Pancreas (tissue), 10 donors: ENCODE measurements around the gene SESN1. TPM values are rescaled to one million over a fixed set of nuclear protein-coding genes. Genes with fewer than 3 reads are reported as not detected.
"Not testable (repeated sequence)": the region's sequence is repeated elsewhere in the genome, so short reads cannot be mapped to it uniquely, and the experiment has no call there.

Source experiments
- ATAC-seq, 4 donors: fragments of 200-7000 bp; cut with Tn5 transposase; one replicate each; pipeline versions ENCODE4 v1.8.0 to v1.9.1; 2020; ENCODE audit warnings: mild to moderate bottlenecking in 4 of 4, moderate library complexity in 4 of 4
- DNase-seq, 6 donors: peaks; one replicate each; pipeline ENCODE4 v3.0.0-alpha.2; 2020
- FAIRE-seq: peaks from 2 replicates; lab custom pipeline; 2012; peaks lifted over from hg19 to GRCh38; lab: Jason Lieb, UNC
- H3K27ac ChIP-seq, 4 donors: fragments of 200-600 bp; sonication (generic); 1 replicate in 3 of 4; 2 replicates in 1 of 4; pipeline versions ENCODE4 v1.5.0 to v1.8.0; 2020
- H3K27me3 ChIP-seq, 4 donors: fragments of 200-600 bp; one replicate each; pipeline ENCODE4 v1.8.0; 2021
- H3K36me3 ChIP-seq, 3 donors: fragments of 200-600 bp; sonication (generic) in 1 of 3; one replicate each; pipeline versions ENCODE4 v1.5.0 to v1.8.0; 2020 to 2021
- H3K4me1 ChIP-seq, 3 donors: fragments of 200-600 bp; one replicate each; pipeline ENCODE4 v1.8.0; 2021
- H3K4me3 ChIP-seq, 4 donors: fragments of 200-600 bp; sonication (generic) in 2 of 4; one replicate each; pipeline versions ENCODE4 v1.5.0 to v1.8.0; 2020 to 2021
- H3K9me3 ChIP-seq, 4 donors: fragments of 200-600 bp; one replicate each; pipeline ENCODE4 v1.8.0; 2021
- WGBS, 2 donors: extraction: QIAGEN DNeasy Blood & Tissue Kit; methylation state at CpG; one replicate each; pipeline ENCODE4 v1.1.7; 2013; 5-methylcytosine and 5-hydroxymethylcytosine counted together
- intact Hi-C, 3 donors: fragments of 100-400 bp; cut with DNase I; formaldehyde crosslinking; loops; one replicate each; pipeline versions ENCODE4 v1.11.1 to v1.14.2; 2022
- polyA plus RNA-seq, 2 donors: library from polyadenylated mRNA; stranded (reverse); fragments of 200-250 nt; gene quantifications; one replicate each; pipeline ENCODE4 v1.2.3, GENCODE V29; 2013
- total RNA-seq, 6 donors: library from RNA; stranded (reverse); fragmentation: NEBNext Ultra II Directional in 4 of 6; extraction: Animal tissue kit (Norgen Biotek cat#: 25700) in 4 of 6; gene quantifications; one replicate each; pipeline versions ENCODE4 v1.2.1 to v1.2.4, GENCODE V29; 2021 to 2023
- TF ChIP-seq, protein P1 (sequence below), 4 donors: fragments of 200-600 bp; sonication (generic) in 3 of 4; IDR thresholded peaks; one replicate each; pipeline versions ENCODE4 v1.5.0 to v1.8.0; 2021; ENCODE audit warnings: antibody characterized with exemption in 4 of 4
- donor health status: healthy with polysubstance abuse.
- donor health status: DM: no; HTN: no; CAD: no; lungs with moderate emphysema.
- donor health status: DM: no; HTN: no; CAD: no.
- donor health status: control.
- donor health status: control.
- donor health status: Bipolar disorder and iron deficiency.
- donor health status: DM: yes; HTN: yes; CAD: no.
- donor health status: DM: no; HTN: no; CAD: no.
- donor health status: DM: no; HTN: no; CAD: no.
- donor health status: DM: yes; HTN: yes; CAD: no.

SESN1 gene
- total RNA-seq (10 to 100 TPM in 5 of 6 donors, 1 to 10 TPM in 1; 8.5 to 22.4 (median 15.6) TPM), polyA plus RNA-seq (10 to 100 TPM; 16.0 to 19.2 TPM)

DNA sequence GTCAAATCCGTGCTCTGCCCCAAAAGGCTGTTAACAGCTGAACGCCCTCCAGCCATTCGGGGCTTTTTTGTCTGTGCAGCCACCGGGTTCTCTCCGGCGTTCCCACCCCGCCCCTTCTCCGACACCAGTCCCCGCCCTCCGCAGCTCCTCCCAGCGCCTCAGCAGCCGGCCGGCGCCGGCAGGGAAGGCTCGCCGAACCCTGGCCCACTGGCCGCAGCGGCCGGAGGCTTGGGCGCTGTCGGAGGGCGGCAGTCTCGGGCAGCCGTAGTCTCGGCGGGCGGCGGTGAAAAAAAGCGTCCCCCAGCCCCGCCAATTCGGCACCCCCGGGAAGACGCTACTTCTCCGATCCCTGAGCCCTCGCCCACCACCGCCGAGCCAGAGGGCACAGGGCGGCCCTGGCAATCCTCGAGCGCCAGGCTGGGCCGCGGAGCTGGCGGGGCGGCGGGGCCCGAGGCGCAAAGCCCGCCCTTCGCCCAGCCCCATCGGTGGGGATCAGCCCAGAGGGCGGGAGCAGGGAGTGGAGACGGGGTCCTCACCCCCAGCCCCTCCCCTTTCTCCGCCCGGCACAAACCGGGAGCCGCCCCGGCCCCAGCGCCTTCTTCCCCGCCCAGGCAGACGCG is at the start of gene SESN1:
Gene SESN1 (minus strand): TSS at position 431 of the 620 bp plus-strand sequence. CDS start 773 bp downstream, outside the sequence.
- WGBS, 2 donors: 0 to 1% methylated on average over 46 to 62 of the region's 62 CpGs
- Histone ChIP-seq H3K4me3 (peak within 1 kb of the TSS; percentile 46 to 69 (median 66)), H3K27me3 (no peaks in the 10 kb centered on the region), H3K4me1 (peaks cover 0 to 18% (median 16%) of the 10 kb centered on the region in 3 donors), H3K9me3 (no peaks in the 10 kb centered on the region), H3K36me3 (no peaks in the 10 kb centered on the region), H3K27ac (peak within 1 kb of the TSS; percentile 91 to 97 (median 95))
- FAIRE-seq: no peak
- peak; percentile 87 to 95 (median 92) for DNase-seq
- ATAC-seq: peak; percentile 79 to 88 (median 84)
- intact Hi-C loops: no loop called here
- TF ChIP-seq, protein P1, sequence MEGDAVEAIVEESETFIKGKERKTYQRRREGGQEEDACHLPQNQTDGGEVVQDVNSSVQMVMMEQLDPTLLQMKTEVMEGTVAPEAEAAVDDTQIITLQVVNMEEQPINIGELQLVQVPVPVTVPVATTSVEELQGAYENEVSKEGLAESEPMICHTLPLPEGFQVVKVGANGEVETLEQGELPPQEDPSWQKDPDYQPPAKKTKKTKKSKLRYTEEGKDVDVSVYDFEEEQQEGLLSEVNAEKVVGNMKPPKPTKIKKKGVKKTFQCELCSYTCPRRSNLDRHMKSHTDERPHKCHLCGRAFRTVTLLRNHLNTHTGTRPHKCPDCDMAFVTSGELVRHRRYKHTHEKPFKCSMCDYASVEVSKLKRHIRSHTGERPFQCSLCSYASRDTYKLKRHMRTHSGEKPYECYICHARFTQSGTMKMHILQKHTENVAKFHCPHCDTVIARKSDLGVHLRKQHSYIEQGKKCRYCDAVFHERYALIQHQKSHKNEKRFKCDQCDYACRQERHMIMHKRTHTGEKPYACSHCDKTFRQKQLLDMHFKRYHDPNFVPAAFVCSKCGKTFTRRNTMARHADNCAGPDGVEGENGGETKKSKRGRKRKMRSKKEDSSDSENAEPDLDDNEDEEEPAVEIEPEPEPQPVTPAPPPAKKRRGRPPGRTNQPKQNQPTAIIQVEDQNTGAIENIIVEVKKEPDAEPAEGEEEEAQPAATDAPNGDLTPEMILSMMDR (IDR thresholded peaks at IDR 0.05): no peak

DNA sequence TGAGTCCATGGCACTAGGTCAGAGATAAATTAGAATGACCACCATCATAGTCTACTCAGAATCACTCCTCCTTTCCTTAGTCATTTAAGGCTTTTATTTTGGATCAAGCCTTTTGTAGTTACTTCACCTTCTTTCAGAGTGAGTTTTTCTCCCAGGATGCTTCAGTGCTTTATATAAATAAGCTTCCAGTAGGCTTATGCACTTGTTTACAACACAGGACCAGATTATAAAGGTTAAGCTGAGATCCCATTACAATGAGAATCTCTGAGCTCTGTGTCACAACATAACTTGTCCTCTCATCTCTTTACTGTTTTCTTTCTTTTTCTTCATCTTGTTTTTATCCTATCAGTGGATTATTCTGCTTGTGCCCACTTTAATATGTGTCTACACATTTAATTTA is 48.5 kb upstream of the SESN1 start:
- intact Hi-C loops: no loop called here
- no peak for DNase-seq

DNA sequence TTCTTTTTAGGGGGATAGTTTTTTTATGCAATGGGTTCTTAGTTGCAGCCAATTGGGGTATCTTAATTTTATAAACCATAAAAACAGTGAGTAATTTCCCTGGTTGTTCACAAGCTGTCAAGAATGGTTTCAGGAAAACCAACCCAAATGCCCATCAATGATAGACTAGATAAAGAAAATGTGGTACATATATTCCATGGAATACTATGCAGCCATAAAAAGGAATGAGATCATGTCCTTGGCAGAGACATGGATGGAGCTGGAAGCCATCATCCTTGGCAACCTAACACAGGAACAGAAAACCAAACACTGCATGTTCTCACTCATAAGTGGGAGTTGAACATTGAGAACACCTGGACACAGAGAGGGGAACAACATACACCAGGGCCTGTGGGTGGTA is 47.4 kb upstream of the SESN1 start:
- DNase-seq, H3K4me3 ChIP-seq, H3K36me3 ChIP-seq, H3K4me1 ChIP-seq, H3K27me3 ChIP-seq, intact Hi-C loops, FAIRE-seq, H3K9me3 ChIP-seq, ATAC-seq, H3K27ac ChIP-seq: not testable (repeated sequence)

More for the DNA sequence above, 48.5 kb upstream of the SESN1 start:
- Histone ChIP-seq H3K4me3 (no peak overlapping the region), H3K36me3 (no peaks in the 10 kb centered on the region), H3K4me1 (no peaks in the 10 kb centered on the region), H3K27ac (no peak overlapping the region), H3K9me3 (no peaks in the 10 kb centered on the region), H3K27me3 (no peaks in the 10 kb centered on the region)
- TF ChIP-seq, protein P1 (IDR thresholded peaks at IDR 0.05): no peak
- FAIRE-seq (no peak), ATAC-seq (no peak)

DNA sequence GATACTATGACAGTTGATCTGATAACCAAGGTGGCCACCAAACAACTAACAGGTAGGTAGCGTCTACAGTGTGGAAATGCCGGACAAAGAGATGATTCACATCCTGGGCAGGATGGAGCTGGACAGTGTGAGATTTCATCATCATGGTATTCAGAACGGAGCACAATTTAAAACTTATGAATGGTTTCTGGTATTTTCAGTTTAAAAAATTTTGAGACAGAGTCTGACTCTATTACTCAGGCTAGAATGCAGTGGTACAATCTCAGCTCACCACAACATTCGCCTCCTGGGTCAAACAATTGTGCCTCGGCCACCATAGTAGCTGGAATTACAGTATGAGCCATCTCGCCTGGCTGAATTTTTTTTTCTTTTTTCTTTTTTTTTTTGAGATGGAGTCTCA is 44.5 kb upstream of the SESN1 start:
- no peak for ATAC-seq
- Histone ChIP-seq H3K4me1 (no peaks in the 10 kb centered on the region), H3K27me3 (no peaks in the 10 kb centered on the region), H3K27ac (no peak overlapping the region), H3K4me3 (no peak overlapping the region), H3K36me3 (no peaks in the 10 kb centered on the region), H3K9me3 (no peaks in the 10 kb centered on the region)
- TF ChIP-seq, protein P1 (IDR thresholded peaks at IDR 0.05): no peak
- intact Hi-C loops: no loop called here
- no peak for FAIRE-seq
- 91 to 96% methylated on average over 6 of the region's 6 CpGs for WGBS, 2 donors
- DNase-seq: no peak

DNA sequence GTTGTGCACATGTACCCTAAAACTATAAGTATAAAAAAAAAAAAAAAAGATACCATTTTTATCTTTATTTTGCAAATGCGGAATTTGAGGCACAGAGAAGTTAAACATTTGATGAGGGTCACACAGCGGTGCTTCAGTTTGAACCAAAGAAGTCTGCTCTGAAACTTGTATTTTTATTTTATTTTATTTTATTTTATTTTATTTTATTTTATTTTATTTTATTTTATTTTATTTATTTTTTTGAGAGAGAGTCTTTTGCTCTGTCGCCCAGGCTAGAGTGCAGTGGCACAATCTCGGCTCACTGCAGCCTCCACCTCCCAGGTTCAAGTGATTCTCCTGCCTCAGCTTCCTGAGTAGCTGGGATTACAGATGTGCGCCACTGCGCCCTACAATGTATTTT is 41.9 kb upstream of the SESN1 start:
- H3K36me3 ChIP-seq, H3K27me3 ChIP-seq, DNase-seq, H3K4me1 ChIP-seq, ATAC-seq, intact Hi-C loops, H3K9me3 ChIP-seq, FAIRE-seq, H3K27ac ChIP-seq, H3K4me3 ChIP-seq: not testable (repeated sequence)
- 98 to 99% methylated on average over 6 of the region's 6 CpGs for WGBS, 2 donors

DNA sequence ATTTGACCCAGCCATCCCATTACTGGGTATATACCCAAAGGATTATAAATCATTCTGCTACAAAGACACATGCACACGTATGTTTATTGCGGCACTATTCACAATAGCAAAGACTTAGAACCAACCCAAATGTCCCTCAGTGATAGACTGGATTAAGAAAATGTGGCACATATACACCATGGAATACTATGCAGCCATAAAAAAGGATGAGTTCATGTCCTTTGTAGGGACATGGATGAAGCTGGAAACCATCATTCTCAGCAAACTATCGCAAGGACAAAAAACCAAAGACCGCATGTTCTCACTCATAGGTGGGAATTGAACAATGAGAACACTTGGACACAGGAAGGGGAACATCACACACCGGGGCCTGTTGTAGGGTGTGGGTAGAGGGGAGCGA is 41.4 kb upstream of the SESN1 start:
- FAIRE-seq, H3K4me1 ChIP-seq, H3K9me3 ChIP-seq, H3K4me3 ChIP-seq, H3K27me3 ChIP-seq, H3K27ac ChIP-seq, ATAC-seq, intact Hi-C loops, DNase-seq, H3K36me3 ChIP-seq: not testable (repeated sequence)
- WGBS, 2 donors: 87 to 95% methylated on average over 5 to 6 of the region's 6 CpGs

DNA sequence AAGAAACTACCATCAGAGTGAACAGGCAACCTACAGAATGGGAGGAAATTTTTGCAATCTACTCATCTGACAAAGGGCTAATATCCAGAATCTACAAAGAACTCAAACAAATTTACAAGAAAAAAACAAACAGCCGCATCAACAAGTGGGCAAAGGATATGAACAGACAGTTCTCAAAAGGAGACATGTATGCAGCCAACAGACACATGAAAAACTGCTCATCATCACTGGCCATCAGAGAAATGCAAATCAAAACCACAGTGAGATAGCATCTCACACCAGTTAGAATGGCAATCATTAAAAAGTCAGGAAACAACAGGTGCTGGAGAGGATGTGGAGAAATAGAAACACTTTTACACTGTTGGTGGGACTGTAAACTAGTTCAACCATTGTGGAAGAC is 41.0 kb upstream of the SESN1 start:
- ATAC-seq, intact Hi-C loops, H3K36me3 ChIP-seq, DNase-seq, FAIRE-seq, H3K27me3 ChIP-seq, H3K4me3 ChIP-seq, H3K4me1 ChIP-seq, H3K9me3 ChIP-seq, H3K27ac ChIP-seq: not testable (repeated sequence)
- WGBS, 2 donors: 98 to 100% methylated on average over 1 of the region's 1 CpG
